T-cell (primary cell): Measurements from ENCODE around the gene SCN5A. TPM values are rescaled to one million over a fixed set of nuclear protein-coding genes. Genes with fewer than 3 reads are reported as not detected.
A peak's percentile ranks its signal among the peaks of the same experiment; 100 is the strongest.

Experiments
- ATAC-seq, 4 experiments: fragments of 200-7000 bp in 3 of 4; fragments of 150-1000 bp in 1 of 4; cut with Tn5 transposase; replicated peaks in 1 of 4; 1 replicate in 3 of 4; 2 replicates in 1 of 4; pipeline ENCODE4 v1.10.0; 2021; ENCODE audit warnings: moderate library complexity in 3 of 4, mild to moderate bottlenecking in 2 of 4, moderate number of reproducible peaks in 1 of 4
- CTCF ChIA-PET, 2 donors: fragments of 300-600 bp; sonication (Branson Sonifier 250); formaldehyde crosslinking; loops; one replicate each; lab custom pipeline; 2022; ENCODE audit warnings: antibody characterized with exemption in 2 of 2; lab: Charles Lee
- POLR2A ChIA-PET, 2 donors: fragments of 300-600 bp; sonication (Branson Sonifier 250); formaldehyde crosslinking; loops; one replicate each; lab custom pipeline; 2022; ENCODE audit warnings: antibody characterized with exemption in 2 of 2; lab: Charles Lee
- DNase-seq, 35 experiments: peaks; one replicate each; pipeline versions ENCODE4 v3.0.0 to v3.0.0-alpha.2; 2013 to 2023
- H3K27ac ChIP-seq: one replicate; pipeline ENCODE4 v1.5.1; 2013; ENCODE audit warnings: low read length
- H3K27me3 ChIP-seq, 2 experiments: replicated peaks in 1 of 2; 1 replicate in 1 of 2; 2 replicates in 1 of 2; pipeline versions ENCODE4 v1.6.1 to v1.7.0; 2013; ENCODE audit warnings: low read length in 1 of 2, mixed read lengths in 1 of 2; ENCODE audit not compliant: control insufficient read depth in 2 of 2, insufficient read depth in 2 of 2; ENCODE audit errors: extremely low read depth in 1 of 2
- H3K36me3 ChIP-seq, 2 donors: 1 replicate in 1 of 2; 2 replicates in 1 of 2; pipeline versions ENCODE4 v1.6.1 to v1.7.0; 2013; ENCODE audit warnings: low read length in 1 of 2; ENCODE audit not compliant: control insufficient read depth in 2 of 2, insufficient read depth in 1 of 2; ENCODE audit errors: extremely low read depth in 1 of 2
- H3K4me1 ChIP-seq, 2 experiments: 1 replicate in 1 of 2; 2 replicates in 1 of 2; pipeline versions ENCODE4 v1.6.1 to v1.7.0; 2013; ENCODE audit warnings: low read length in 2 of 2, mixed read lengths in 1 of 2; ENCODE audit not compliant: insufficient read depth in 2 of 2, control insufficient read depth in 1 of 2; ENCODE audit errors: extremely low read depth in 1 of 2
- H3K4me3 ChIP-seq, 2 donors: 1 replicate in 1 of 2; 2 replicates in 1 of 2; pipeline versions ENCODE4 v1.5.1 to v1.7.0; 2013; ENCODE audit warnings: mild to moderate bottlenecking in 2 of 2, low read length in 1 of 2, moderate library complexity in 1 of 2; ENCODE audit not compliant: control insufficient read depth in 1 of 2; ENCODE audit errors: extremely low read depth in 1 of 2
- H3K9me3 ChIP-seq: 2 replicates; pipeline ENCODE4 v1.7.0; 2013
- H3K27ac Mint-ChIP-seq, 2 donors: one replicate each; pipeline ENCODE4 v1.8.0; 2020 to 2021; ENCODE audit warnings: mild to moderate bottlenecking in 2 of 2, mixed read lengths in 2 of 2
- H3K27me3 Mint-ChIP-seq, 2 donors: one replicate each; pipeline ENCODE4 v1.8.0; 2021 to 2022; ENCODE audit warnings: mixed read lengths in 2 of 2
- H3K36me3 Mint-ChIP-seq: one replicate; pipeline ENCODE4 v1.8.0; 2021; ENCODE audit warnings: mixed read lengths
- H3K4me1 Mint-ChIP-seq, 3 donors: one replicate each; pipeline ENCODE4 v1.8.0; 2020 to 2022; ENCODE audit warnings: mixed read lengths in 3 of 3, mild to moderate bottlenecking in 1 of 3
- H3K4me3 Mint-ChIP-seq, 3 donors: one replicate each; pipeline ENCODE4 v1.8.0; 2020 to 2022; ENCODE audit warnings: mild to moderate bottlenecking in 3 of 3, mixed read lengths in 3 of 3, moderate library complexity in 3 of 3
- H3K9me3 Mint-ChIP-seq, 3 donors: one replicate each; pipeline ENCODE4 v1.8.0; 2020 to 2022; ENCODE audit warnings: mixed read lengths in 3 of 3
- WGBS: methylation state at CpG from one replicate; pipeline ENCODE4 v1.1.5; 2013; ENCODE audit warnings: missing lambda C conversion rate; ENCODE audit not compliant: insufficient coverage; 5-methylcytosine and 5-hydroxymethylcytosine counted together
- total RNA-seq, 35 experiments: library from RNA in 6 of 35; stranded (reverse) in 6 of 35; fragments of 120-200 nt in 1 of 35; gene quantifications; one replicate each; pipeline versions ENCODE4 v1.2.1 to v1.2.4 and lab custom pipeline; 2013 to 2026

Gene SCN5A
- total RNA-seq, 5 donors from 2014 or later (not counting 1 experiment from before 2014, with no cell fraction given) = 0.12 to 0.47 (median 0.23) TPM; not detected in 2

DNA sequence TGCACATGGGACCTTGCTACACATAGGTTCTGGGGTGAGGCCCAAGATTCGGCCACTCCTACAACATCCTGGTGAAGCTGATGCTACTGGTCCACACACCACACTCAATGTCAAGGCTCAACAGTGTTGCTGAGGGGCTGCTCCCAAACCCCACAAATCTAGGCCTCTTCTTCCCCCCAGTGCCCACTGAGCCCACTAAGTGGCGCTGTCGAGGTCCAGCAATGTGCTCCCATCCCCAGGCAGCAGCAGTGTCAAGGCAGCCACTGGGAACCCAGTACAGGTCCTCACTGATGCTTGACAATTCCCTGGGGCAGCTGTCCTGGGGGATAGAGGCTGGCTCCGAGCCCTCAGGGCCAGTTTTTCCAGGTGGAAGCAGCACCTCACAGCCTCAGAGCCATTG, 21.5 kb downstream of the SCN5A start:
- H3K27me3 ChIP-seq = peaks cover 0 to 22% of the 10 kb centered on the region in 2 experiments
- H3K36me3 ChIP-seq = no peaks in the 10 kb centered on the region
- ATAC-seq = no peak
- no peaks in the 10 kb centered on the region for H3K9me3 Mint-ChIP-seq
- peak in 2 of 35 experiments; percentile 8 to 11 for DNase-seq
- H3K4me1 Mint-ChIP-seq = no peaks in the 10 kb centered on the region
- WGBS = 44% methylated on average over 4 of the region's 4 CpGs
- ChIA-PET POLR2A (no interaction called here), CTCF (interaction anchor here in 1 of 2 donors (1.1 kb wide), 1 partner anchor 18 kb away, joined by 3 read pairs; no protein-coding TSS in a partner anchor)
- H3K9me3 ChIP-seq = no peaks in the 10 kb centered on the region
- H3K27ac Mint-ChIP-seq = no peak overlapping the region
- H3K4me3 ChIP-seq = no peak overlapping the region
- H3K27ac ChIP-seq = no peak overlapping the region
- no peaks in the 10 kb centered on the region for H3K4me1 ChIP-seq
- H3K4me3 Mint-ChIP-seq = no peak overlapping the region
- H3K36me3 Mint-ChIP-seq = no peaks in the 10 kb centered on the region
- no peaks in the 10 kb centered on the region for H3K27me3 Mint-ChIP-seq

GRCh38 chr3:38626171-38626570, 23.3 kb downstream of the SCN5A start:
- peaks cover 0 to under 1% of the 10 kb centered on the region in 2 donors for H3K27me3 Mint-ChIP-seq
- no peak overlapping the region for H3K4me3 Mint-ChIP-seq
- H3K9me3 Mint-ChIP-seq = no peaks in the 10 kb centered on the region
- H3K4me1 Mint-ChIP-seq = no peaks in the 10 kb centered on the region
- H3K9me3 ChIP-seq = no peaks in the 10 kb centered on the region
- DNase-seq (no peak), ATAC-seq (no peak)
- ChIA-PET CTCF (no interaction called here), POLR2A (no interaction called here)
- H3K4me1 ChIP-seq = no peaks in the 10 kb centered on the region
- H3K36me3 Mint-ChIP-seq = no peaks in the 10 kb centered on the region
- no peaks in the 10 kb centered on the region for H3K36me3 ChIP-seq
- no peak overlapping the region for H3K27ac ChIP-seq
- peaks cover 0 to 23% of the 10 kb centered on the region in 2 experiments for H3K27me3 ChIP-seq
- H3K27ac Mint-ChIP-seq = no peak overlapping the region
- WGBS = 59% methylated on average over 5 of the region's 5 CpGs
- H3K4me3 ChIP-seq = no peak overlapping the region

- Mint-ChIP-seq H3K27ac (no peak overlapping the region), H3K27me3 (peaks cover 3 to 4% of the 10 kb centered on the region in 2 donors), H3K4me3 (no peak overlapping the region), H3K9me3 (no peaks in the 10 kb centered on the region), H3K36me3 (no peaks in the 10 kb centered on the region), H3K4me1 (no peaks in the 10 kb centered on the region)
- ATAC-seq (no peak), DNase-seq (no peak)
- 94% methylated on average over 5 of the region's 10 CpGs for WGBS
- Histone ChIP-seq H3K27ac (no peak overlapping the region), H3K36me3 (no peaks in the 10 kb centered on the region), H3K4me3 (no peak overlapping the region), H3K27me3 (peaks cover 0 to 29% of the 10 kb centered on the region in 2 experiments), H3K9me3 (no peaks in the 10 kb centered on the region), H3K4me1 (no peaks in the 10 kb centered on the region)
- ChIA-PET POLR2A (no interaction called here), CTCF (interaction anchor here in 1 of 2 donors (1.1 kb wide), 1 partner anchor 77 kb away, joined by 3 read pairs; no protein-coding TSS in a partner anchor)
These were observed 25.9 kb downstream of the SCN5A start for GRCh38 chr3:38623539-38623938.

- H3K36me3 Mint-ChIP-seq = no peaks in the 10 kb centered on the region
- H3K27ac ChIP-seq = no peak overlapping the region
- no peaks in the 10 kb centered on the region for H3K4me1 Mint-ChIP-seq
- no peak overlapping the region for H3K4me3 Mint-ChIP-seq
- no peaks in the 10 kb centered on the region for H3K9me3 Mint-ChIP-seq
- H3K4me1 ChIP-seq = no peaks in the 10 kb centered on the region
- no peaks in the 10 kb centered on the region for H3K9me3 ChIP-seq
- H3K27me3 Mint-ChIP-seq = peaks cover 3 to 7% of the 10 kb centered on the region in 2 donors
- no peaks in the 10 kb centered on the region for H3K36me3 ChIP-seq
- CTCF ChIA-PET = no interaction called here
- no peak overlapping the region for H3K27ac Mint-ChIP-seq
- no peak for DNase-seq
- POLR2A ChIA-PET = no interaction called here
- WGBS = 85% methylated on average over 9 of the region's 10 CpGs
- H3K4me3 ChIP-seq = no peak overlapping the region
- peaks cover 0 to 22% of the 10 kb centered on the region in 2 experiments for H3K27me3 ChIP-seq
- ATAC-seq = no peak
These were observed 27.2 kb downstream of the SCN5A start for GRCh38 chr3:38622336-38622735.

DNA sequence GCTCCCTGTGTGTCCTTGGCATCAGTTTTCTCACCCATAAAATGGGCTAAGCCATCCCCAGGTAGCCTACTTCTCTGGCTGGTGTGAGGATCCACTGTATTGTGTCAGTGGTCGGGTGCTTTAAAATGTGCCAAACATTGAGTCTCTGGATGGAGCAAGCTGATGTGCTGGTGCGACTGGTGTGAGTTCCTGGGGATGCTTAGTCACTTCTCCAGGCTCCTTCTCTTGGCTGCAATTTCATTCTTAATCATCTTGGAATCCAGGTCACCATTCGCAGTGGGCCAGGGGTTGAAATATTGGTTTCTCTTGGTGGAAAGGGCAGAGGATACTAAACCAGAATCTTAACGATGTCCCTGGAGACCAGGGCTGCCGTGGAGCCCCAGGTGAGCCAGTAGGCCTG, 29.3 kb downstream of the SCN5A start:
- CTCF ChIA-PET = interaction anchor here in 1 of 2 donors (0.8 kb wide), 1 partner anchor 99 kb away, joined by 4 read pairs; no protein-coding TSS in a partner anchor
- Mint-ChIP-seq H3K4me3 (no peak overlapping the region), H3K4me1 (no peaks in the 10 kb centered on the region), H3K36me3 (no peaks in the 10 kb centered on the region), H3K27ac (no peak overlapping the region), H3K27me3 (peaks cover 3 to 7% of the 10 kb centered on the region in 2 donors), H3K9me3 (no peaks in the 10 kb centered on the region)
- Histone ChIP-seq H3K27me3 (peaks cover 0 to 27% of the 10 kb centered on the region in 2 experiments), H3K4me1 (no peaks in the 10 kb centered on the region), H3K36me3 (no peaks in the 10 kb centered on the region), H3K4me3 (no peak overlapping the region), H3K27ac (no peak overlapping the region), H3K9me3 (no peaks in the 10 kb centered on the region)
- POLR2A ChIA-PET = no interaction called here
- 83% methylated on average over 1 of the region's 5 CpGs for WGBS
- ATAC-seq = no peak
- DNase-seq = no peak

DNA sequence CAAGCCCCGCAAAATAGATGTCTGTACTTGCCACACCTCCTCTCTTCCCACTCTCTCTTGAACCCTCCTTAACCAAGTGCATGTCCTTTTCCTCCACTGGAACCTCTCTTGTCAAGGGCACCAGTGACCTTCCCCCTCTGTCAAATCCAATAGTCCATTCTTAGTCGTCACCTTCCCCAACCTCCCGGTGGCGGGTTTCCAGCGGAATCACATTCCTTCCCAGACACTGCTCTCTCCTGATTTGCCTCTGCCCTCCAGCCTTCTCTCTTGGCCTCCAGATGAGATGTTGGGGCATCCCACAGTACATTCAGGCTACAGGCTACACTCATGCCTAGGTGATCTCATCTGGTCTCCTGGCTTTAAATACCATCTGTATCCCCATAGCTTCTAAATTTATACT, 31.1 kb downstream of the SCN5A start:
- no peak overlapping the region for H3K4me3 Mint-ChIP-seq
- H3K27ac ChIP-seq = no peak overlapping the region
- POLR2A ChIA-PET = no interaction called here
- no peaks in the 10 kb centered on the region for H3K36me3 ChIP-seq
- no peak for ATAC-seq
- H3K9me3 ChIP-seq = no peaks in the 10 kb centered on the region
- H3K4me1 Mint-ChIP-seq = no peaks in the 10 kb centered on the region
- CTCF ChIA-PET = no interaction called here
- H3K27me3 Mint-ChIP-seq = peaks cover 3 to 7% of the 10 kb centered on the region in 2 donors
- peaks cover 0 to 27% of the 10 kb centered on the region in 2 experiments for H3K27me3 ChIP-seq
- no peak overlapping the region for H3K27ac Mint-ChIP-seq
- no peaks in the 10 kb centered on the region for H3K4me1 ChIP-seq
- WGBS = 86% methylated on average over 5 of the region's 5 CpGs
- no peaks in the 10 kb centered on the region for H3K36me3 Mint-ChIP-seq
- DNase-seq = no peak
- H3K4me3 ChIP-seq = no peak overlapping the region
- H3K9me3 Mint-ChIP-seq = no peaks in the 10 kb centered on the region
